DMS114 treated with DMSO at 0.1 percent for 48 hours (cell line): ENCODE data around the gene CCR5AS.
"Not testable (repeated sequence)": the region's sequence is repeated elsewhere in the genome, so short reads cannot be mapped to it uniquely, and the experiment has no call there.

Experiments
- DNase-seq: peaks from one replicate; lab custom pipeline; 2025; ENCODE audit not compliant: unreplicated experiment; lab: John Stamatoyannopoulos, UW

CCR5AS gene

DNA sequence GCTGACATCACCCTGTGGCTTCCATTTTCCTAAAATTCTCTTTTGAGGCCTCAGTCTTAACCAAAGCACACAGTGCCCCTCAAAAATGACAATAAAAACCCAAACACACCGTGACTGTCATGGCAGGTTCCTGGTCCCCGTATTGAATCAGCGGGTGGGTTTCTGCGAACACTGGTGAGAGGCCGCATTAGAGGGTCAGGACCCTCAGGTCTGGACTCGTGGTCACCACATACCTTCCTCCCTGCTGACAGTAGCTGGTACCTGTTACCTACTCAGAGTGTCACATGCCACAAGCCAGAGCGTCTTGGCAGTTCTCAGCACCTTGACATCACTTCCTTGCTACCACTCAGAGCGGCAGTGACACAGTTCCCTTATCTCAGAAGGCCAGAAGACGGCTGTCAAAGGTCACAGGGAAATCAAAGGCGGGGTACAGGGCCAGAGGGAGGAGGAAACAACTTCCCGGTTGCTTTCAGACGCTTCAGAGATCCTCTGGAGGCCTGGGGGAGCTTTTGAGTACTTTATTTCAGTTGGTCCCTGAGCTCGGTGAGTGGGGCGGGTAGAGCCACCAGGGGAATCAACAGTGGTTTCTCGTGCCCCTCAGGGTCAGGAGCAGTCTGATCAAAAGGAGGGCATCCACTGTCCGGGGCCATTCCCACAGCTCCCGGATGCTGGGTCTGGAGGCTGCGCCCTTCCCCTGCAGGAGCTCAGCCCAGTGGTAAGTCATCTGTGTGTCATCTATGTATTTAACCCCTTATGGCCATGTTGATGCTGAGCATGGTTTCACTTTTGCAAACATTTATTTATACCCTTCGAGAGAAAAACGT lies at the start of gene CCR5AS, which contains the start of gene CCRL2:
TSS of gene CCR5AS (minus strand) at position 279 of the 824 bp plus-strand sequence.
TSS of gene CCRL2 (plus strand) at position 472 of the 824 bp plus-strand sequence. CDS start 821 bp downstream, outside the sequence.
- DNase-seq = no peak

DNA sequence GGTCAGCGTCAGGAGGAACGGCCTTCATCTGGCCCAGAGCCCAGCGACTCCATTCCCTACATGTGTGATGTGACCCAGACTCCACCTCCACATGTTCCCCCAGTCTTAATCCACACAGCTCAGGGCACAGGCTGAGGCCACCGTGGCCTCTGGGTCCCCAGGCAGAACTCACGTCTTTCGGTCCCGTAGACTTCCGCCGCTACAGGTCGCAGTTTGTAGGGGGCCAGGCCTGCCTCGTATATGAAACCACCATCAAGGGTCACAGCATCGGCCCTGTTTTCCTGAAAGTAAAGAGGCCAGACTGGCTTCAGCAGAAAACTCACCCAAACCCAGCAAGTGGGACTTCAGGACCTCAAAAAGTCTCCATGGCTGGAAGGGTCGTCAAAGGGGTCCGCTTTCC lies 49.3 kb upstream of the CCR5AS start:
- DNase-seq = no peak

DNA sequence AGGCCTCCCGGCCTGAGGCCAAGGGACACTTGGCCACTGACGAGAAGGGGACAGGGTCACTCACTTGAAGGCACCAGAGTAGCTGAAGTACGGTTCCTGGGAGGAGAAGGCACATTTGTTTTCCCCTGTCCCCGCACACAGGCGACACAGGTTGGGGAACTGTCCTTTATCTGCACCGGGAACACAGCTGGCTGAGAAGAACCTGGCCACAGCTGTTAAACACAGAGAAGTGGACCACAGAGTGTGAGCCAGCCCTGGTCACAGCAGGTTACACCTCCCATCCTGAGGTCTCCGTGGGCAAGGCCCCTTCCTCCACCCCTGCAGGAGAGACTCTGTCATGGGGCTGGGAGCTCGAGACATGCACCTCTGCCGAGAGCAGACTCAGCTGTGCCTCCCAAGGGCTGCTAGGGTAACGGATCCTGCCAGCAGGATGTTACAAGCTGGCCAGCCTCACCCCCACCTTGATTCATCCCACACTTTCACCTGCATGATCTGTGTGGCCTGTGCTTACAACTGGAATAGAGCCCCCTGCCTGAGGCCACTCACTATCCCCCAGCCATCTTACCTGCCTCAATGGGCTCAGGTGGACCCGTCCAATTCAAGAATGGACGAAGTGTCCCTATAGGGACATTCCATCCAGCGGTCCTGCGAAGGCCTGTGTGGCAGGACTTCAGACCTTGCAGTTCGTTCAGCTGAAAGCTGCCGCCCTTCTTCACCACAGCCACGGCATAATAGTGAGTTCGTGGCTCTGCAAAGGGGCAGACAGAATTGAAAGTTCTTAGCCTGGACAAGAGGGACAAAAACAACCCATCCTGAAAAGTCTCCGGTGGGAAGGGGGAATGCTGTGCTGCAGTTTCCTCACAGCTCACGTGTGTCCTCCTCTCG lies 48.6 kb upstream of the CCR5AS start:
- no peak for DNase-seq

DNA sequence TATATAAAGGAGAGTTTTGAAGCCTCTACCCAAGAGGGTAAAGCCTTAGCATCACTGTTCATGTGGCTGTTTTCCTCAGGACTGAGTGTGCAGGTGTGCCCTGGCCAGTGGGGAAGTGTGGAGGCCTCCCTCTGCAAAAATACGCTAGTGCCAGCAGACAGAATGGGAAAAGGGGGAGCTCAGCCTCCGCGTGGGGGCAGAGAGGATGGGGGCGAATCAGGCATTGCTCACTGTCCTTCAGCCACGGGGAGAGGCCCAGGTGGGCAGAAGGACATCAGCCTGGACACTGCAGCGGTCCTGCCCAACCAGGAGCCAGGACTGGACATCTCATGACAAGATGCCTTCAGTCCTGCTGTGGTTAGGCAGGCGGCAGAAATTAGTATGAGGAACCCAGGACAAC lies 47.7 kb upstream of the CCR5AS start:
- no peak for DNase-seq

DNA sequence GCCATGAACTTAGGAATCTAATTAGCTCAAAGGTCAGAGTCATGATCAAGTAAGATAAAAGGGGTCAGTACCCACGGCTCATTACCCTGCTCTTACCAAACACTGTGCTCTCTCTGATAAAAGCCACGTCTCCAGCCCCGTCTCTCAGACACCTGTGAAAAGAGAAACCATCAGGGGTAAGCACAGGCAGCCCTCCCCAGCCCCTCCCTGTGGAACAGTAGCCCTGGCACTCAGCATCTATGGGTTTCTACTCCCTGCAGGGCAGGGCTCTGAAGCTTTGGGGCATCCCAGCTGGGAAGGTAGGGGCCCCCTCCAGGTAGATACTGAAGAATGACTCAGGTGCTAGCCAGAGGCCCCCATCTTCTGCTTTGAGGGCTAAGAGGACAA lies 47.3 kb upstream of the CCR5AS start:
- no peak for DNase-seq

DNA sequence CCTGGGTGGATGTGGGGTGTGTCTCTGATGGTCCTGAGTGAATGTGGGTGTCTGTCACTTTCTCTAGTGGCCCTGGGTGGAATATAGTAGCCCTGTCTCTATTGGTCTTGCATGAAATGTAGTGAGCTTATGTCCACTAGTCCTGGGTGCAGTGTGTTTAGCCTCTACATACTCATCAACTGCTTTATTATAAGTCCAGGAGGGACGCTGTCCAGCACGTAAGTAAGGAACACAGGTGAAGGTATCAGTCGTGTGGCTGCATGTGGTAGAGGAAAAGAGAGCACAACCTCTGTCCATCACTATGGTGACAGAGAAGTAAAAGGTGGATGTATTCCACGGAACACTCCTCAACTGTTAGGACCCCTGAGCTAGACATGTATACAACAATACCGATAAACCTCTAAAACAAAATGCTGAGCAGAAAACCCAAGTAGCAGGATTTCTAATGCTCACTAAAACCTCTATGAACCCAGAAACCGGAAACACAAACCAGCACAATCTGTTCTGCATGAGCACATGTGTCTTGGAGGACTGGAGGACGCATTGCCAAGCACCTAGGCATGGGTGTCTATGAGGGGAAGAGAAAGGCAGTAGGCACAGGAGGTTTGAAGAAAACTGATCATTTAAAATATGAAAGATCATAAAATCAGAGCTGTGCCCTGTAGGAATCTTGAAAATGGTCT lies 46.8 kb upstream of the CCR5AS start:
- no peak for DNase-seq

DNA sequence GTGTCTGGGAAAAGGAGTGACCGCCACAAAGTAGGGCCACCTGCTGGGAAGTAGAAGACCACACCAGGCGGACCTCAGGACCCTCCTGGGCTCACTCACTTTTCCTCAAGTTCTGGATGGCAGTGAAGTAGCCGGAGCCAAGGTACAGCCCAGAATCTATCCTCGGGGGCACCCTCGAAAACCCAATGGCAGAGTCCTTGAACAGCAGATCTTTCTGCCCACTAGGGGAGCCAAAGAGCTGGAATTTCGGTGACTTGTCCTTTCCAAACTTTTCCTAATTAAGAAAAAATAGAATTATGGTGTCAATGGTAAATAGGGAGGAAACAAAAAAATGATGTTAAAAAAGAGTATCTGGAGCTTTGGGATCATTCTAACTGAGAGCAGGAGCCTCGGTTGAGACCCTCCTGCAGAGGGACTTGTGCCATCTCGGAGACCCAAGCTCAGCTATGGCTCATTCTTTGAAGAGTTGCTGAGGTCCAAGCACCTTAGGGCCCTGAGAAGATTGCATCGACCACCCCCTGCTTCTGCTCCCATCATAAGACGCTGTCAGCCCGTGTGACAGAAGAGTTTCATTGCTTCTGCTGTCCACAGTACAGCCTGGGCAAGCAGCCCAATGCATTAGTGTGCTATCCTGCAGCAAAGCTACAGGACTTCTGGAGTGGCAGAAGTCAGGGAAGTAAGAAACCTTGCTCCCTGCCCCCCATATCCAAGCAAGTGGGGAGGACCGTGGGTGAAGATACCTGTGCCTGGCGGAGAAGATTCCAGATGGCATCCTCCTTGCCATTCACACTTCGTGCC lies 43.1 kb upstream of the CCR5AS start:
- DNase-seq = no peak

DNA sequence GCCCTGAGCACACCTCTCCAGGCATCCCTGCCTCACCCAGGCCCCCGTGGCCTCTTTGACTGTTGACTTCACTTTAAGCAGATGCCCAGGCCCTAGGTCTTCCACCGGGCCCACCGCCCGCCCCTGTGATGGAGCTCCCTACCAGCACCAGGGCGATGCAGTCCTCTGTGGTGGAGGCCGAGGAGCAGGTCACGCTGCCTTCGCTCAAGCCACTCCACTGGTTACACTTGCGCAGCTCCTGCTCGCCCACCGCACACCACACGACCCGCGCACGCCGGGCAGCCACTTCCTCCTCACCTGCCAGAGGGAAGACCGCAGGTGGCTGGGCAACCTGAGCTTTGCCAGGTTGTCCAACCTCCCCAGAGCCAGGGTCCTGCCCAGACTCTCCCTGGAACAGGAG lies 41.9 kb upstream of the CCR5AS start:
- no peak for DNase-seq

DNA sequence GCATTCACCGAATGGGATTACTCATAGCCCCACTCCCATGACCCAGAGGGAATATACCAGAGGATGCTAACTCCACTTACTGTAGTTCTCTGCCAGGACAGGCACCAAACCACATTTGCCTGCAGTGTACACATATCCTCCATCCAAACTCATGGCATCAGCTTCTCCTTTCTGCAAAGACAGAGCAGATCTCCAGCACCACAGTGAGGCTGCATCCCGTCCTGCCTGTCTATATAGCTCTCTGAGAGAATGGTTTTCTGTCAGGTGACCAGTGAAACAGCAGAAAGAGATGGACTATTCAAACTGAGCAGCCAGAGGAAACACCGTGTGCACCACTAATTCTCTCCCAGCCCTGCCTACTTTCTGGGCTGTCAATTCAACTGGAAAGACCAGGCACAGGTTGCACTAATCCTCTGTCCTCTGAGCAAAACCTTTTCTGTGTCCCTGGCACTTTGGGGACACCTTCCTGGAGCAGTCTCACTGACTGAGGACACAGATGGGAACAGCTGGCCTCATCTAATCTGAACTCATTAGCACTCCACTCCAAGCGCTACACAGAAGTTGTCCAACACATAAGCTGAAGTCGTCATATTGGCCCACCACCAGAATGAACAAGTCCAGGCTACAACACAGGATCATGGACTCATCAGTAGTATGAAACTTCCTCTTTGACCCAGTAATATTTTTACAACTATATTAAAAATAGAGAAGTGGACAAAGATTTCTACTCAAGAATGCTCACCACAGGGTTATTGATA lies 40.5 kb upstream of the CCR5AS start:
- no peak for DNase-seq

DNA sequence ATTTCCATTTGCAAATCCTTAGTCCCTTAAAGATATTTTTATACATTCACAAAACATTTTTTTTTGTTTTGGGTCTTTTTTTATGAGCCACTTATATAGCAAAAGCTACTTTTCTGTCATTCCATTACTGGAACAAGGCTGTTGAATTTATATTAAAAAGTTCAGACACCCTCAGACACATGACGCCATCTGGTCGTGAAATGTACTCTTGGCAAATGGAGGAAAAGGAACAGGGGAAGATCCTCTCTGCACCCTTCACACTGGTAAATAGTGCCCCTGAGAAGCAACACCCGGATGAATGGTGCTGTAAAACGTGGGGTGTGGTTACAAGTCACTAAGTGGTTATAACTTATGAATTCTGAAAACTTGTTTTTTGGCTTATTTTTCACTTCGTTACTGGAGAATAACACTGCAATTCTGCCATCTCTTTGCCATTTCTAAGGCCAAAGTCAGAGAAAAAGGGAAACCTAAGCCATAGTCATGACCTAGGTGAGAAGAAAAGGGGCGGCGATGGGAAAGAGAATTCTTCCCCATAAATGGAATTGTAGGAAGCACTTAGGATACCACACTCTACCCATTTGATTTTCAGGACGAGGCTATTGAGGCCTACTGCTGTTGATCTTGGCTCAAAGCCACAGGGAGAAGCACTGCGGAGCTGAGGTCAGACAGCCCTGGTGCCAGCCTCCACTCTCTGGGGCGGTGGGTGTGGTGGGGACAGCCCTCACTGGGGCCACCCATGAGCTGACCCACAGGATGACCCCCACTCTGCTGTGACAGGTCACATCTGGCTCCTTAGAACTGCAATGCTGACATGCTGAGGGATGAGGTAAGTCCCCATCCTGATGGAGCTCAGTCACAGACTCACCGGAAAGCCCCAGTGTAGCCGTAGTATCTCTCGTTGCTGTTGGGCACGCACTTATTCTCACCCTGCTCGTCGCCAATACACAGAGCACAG lies 36.0 kb upstream of the CCR5AS start:
- DNase-seq = no peak

DNA sequence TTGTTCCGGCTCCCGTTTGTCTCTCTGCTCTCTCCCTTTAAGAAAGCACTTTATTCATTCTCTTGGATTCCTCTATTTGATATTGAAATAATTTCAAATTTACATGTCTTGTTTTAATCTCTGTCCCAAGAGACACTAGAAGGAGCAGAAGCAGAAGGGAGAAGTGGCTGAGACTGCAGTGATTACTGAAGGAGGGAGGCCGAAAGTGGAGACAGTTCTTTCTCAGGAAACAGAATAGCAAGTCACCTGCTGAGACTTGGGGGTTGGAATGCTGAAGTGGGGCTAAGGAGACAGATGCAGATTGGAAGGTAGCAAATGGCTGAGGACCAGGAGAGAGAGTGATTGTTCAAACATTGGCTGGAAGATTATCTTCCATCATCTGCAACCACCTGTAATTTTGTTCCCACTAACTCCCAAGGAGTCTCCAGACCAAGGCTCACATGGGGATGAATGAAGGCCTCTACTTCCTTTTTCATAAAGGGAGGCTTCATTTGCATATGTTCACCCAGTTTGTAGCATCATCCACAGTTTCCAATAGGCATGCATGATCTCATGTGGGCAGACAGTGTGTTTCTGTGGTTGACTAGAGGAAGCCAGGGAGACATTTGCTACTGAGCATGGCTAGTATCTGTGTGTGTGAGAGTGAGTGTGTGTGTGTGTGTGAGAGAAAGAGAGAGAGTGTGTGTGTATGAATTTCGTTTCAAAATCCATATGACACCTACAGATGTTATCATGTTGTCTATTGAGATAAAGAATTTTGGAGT lies 33.8 kb upstream of the CCR5AS start:
- no peak for DNase-seq

DNA sequence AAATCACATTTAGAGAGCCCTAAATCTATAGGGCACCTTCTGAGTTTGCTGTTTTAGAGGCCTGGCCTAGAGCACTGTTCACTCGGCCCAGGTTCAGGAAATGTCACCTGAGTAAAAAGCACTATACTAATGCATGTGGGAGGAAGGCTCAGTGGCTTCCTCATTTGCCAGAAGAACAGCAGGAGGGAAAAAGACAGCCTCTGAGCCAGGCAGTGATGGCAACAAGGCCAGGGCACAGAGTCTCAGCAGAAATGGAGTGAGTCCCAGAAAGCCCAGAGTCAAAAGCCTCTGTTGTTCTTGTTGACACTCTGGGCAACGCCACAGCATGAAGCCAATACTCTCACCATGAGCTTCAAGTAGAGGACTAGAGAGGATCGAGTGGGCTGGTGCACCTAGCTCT lies 32.0 kb upstream of the CCR5AS start:
- DNase-seq = no peak

DNA sequence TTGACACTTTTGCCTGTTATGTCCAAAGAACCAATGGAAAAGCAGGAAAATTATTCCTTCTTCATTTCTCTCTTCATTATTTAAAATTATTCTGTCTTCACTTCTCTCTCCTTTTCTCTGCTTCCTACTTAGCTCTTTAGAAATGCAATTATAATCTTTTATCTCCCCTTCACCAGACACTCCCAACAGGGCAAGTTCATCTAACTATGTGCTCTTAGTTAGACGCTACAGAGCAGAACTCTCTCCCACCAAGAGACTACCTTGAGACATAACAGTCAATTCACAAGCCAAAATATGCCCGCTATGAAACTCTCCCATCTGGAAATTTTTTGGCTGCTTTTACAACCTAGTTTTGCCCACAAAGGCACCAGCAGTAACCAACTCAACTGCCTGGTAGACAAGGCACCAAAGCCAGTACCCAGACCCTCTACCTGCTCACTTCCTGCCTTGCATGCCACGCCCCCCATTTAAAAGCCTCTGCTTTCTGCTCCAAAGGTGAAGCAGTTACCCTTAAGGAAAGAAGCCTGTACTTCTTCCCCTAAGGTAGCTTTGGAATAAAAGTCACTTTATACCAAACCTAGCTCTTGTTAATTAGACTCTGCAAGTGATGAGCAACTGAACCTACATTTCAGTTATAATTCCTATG lies 28.3 kb upstream of the CCR5AS start:
- no peak for DNase-seq

DNA sequence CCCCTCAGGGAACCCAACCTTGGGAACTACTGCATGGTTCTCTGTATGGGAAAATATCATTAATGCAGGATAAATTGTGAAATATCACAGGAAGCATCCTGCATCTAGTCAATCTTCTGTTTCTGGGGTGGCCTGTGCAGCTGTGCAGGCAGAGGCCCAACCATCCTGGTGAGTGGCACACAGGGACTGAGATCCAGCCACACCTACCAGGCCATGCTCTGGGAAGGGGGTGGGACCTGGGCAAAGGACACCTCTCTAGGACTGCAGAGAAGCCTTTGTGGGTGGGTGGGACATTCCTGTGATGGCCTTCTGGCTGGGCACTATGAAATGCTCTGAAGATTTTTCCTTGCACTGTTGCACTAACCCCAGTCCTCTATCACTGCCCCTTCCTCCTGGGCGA lies 27.0 kb upstream of the CCR5AS start:
- DNase-seq = no peak

DNA sequence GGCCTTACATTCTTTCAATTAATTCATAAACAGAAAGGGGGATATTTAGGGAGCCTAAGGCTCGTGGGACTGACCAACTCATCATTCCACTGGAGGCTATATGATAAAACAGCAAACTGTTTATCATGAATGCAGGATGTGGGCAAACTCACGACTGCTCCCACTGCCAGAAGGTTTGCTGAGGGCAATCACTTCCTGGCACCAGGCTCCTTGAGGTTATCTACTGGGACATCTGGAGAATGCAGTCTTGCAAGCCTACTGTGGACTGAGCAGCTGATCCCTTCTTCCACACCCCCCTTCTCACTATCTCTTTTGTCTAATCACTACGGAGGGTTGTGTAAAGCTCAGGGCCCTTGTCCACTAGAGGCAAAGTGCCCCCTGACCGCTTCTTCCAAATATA lies 26.3 kb upstream of the CCR5AS start:
- DNase-seq = not testable (repeated sequence)

DNA sequence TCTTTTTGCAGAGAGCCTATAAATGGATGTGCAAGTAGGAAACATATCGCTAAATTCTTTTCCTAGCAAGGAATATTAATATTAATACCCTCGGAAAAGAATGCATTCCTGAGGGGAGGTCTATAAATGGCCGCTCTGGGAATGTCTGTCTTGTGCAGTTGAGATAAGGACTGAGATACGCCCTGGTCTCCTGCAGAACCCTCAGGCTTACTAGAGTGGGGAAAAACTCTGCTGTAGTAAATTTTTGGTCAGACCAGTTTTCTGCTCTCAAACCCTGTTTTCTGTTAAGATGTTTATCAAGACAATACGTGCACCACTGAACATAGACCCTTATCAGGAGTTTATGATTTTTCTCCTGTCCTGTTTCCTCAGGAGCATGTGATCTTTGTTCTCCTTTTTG lies 25.0 kb upstream of the CCR5AS start:
- DNase-seq = not testable (repeated sequence)

DNA sequence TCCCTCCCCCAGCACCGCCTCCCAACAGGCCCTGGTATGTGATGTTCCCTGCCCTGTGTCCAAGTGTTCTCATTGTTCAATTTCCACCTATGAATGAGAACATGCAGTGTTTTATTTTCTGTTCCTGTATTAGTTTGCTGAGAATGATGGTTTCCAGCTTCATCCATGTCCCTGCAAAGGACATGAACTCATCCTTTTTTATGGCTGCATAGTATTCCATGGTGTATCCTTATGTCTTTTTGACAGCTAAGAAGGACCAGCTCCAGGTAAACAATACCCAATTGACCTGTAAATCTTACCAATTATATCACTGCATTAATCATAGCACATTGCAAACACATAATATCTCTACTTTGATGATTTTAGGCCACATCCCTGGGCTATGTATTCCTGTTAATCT lies 24.0 kb upstream of the CCR5AS start:
- not testable (repeated sequence) for DNase-seq

DNA sequence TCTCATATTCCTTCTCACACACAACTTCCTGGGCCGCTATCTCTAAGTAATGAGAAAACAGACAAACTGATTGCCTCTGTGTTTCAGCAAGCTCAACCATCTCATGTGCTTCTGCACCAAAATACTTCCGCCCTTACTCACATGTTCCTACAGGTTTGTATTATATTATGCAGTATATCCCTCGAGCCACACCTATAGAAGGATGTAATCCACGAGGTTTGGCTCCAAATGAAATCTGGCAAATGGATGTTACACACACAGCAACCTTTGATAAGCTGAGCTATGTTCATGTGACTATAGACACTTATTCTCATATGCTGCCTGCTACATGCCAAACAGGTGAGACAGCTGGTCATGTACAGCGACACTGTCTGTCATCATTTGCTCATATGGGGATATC lies 22.8 kb upstream of the CCR5AS start:
- DNase-seq = no peak
